NCI-H146 treated with DMSO at 0.1 percent for 48 hours (cell line): ENCODE measurements around the gene ZFYVE19.
A peak's percentile ranks its signal among the peaks of the same experiment; 100 is the strongest.

Experiments used
- DNase-seq: peaks from one replicate; lab custom pipeline; 2025; ENCODE audit not compliant: unreplicated experiment; lab: John Stamatoyannopoulos, UW

The ZFYVE19 gene

DNA sequence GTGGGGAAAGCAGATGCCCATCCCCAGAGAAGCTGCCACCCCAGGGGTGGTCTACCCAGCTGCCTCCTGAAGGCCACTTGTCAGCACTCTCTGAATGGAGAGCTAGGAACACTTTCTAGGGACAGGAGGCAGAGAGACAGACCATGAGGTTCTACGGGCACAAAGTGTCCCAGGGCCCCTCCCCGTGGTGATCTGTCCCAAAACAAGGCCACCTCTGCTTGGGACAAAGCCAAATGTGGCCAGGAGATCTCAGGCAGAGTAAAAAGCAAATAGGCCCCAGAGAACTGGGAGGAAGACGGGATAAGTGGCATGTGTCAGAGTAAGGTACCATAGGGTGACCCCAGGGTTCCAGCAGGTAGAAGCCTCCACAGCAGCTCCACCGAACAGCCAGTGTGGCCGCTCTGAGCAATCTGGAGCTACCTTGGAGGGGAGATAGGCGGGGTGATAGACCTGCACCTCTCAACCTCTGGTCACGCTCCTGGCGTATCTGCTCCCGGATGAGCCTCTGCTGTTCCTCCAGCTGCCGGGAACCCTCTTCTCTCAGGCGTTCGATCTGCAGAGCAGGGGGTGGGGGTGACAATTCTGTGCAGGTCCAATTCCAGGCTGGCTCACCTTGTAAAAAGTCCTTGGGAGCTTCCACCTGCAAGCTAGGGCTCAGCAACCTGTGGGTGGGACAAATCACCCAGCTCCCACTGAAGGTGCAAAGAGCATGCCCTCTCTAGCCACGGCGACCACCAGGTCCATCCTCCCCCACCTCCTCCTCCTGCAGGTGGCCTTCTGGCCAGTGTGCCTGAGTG lies 31.0 kb upstream of the ZFYVE19 start:
- DNase-seq: no peak

DNA sequence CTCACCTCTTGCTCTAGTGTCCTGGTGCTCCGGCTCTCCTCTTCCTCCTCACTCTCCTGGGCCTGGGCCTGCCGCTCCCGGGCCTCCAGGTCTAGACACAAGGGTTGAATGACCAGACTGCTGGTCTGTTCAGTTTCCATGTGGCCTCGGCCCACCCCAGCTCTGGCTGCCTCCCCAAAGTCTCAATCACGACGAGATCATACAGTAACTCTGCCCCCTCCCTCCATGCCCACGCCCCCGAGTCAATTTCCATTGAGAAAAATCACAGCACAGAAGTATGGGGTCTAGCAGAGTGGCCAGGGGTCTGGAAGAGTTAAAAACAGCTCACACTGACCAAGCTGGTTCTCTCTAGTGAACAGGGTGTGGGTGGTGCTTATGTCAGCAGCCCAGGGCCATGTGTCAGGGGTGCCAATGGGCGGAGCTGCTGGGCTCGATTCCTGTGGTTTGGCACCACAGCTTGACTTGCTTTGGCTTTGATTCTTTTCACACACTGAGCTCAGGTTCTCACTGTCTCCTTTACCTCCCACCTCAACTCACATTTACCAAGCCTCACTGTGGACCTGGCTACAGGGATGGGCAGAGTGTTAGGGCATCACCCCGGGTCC lies 30.2 kb upstream of the ZFYVE19 start:
- no peak for DNase-seq

DNA sequence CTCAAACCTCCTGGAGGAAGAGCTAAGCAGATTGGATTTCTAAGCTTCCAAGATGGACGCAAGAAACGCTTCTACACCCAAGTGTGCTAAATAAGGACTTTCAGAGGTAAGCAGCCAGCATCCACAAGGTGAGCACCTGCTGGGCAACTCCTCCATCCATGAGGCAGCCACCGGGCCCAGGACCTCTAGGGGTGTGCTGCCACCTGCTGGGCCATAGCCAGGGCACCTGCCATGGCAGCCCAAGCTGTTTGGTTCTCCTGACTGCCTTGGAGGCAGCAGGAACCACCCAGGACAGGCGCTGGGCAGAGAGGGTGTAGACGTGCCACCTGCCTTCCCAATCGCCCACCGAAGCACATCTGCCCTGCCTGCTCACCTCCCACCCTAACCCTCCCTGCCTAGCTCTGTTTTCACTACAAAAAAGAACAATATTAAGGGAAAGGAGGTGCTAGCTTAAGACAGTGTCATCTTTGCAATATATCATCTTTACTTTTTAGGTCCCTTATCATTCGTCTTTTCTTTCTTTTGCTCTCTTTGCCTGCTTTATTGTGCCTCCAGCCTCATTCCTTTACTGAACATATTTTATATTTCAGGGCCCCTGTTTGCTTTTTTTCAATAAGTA lies 24.2 kb upstream of the ZFYVE19 start:
- peak; percentile 34 for DNase-seq

DNA sequence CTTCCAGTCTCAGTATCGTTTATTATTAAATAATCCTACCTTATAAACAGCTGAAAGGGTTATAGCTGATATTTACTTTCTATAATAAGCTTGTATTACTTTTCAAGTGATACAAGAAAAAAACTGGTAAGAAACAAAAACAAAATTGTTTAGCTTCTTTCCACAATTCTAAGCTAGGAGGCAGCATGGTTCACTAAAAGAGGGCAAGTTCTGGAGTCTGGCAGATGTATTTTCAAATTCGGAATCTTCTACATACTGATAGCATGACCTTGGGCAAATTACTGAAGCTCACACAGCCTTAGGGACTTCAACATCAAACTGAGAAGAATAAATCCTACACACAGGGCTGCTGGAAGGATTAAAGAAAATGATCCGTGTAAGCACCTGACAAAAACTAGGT lies 21.7 kb upstream of the ZFYVE19 start:
- DNase-seq: no peak

DNA sequence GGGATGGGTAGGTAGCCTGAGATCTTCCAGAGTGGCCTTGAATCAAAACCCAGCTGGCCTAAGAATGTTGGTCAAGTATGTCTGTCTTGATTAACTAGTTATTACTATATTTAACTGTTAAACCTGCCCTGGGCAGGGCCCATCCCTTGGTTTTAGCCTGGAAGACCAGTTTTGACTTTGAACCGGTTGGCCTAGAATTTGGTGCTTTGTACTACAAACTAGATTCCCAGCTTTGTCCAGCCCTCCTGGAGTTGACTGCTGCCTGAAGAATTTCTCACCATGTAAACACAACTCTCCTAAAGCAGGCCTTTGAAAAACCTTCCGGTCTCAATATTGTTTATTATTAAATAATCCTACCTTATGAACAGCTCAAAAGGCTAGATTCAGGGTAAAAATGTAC lies 21.1 kb upstream of the ZFYVE19 start:
- no peak for DNase-seq

DNA sequence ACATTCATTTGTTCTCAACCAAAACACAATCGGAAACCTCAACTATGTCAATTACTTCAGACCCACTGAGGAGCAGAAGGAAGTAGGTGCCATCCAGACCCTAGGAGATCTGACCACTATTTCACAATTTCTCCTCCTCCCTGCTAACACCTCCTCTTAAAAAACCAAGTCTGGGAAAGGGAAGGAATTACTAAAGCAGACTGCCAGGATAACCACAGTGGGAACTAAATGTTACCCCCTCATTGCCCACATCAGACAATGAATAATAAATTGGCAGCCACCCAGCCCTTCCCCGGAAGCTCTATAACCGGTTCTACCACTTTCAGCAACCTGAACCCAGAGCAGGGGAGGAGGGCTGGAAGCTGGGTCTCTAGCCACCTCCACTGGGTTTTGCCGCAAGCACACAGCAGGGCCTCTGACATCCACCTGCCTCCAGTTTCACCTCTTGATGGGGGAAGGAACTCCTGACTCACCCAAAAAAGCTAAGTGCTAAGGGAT lies 19.5 kb upstream of the ZFYVE19 start:
- DNase-seq: peak; percentile 67

DNA sequence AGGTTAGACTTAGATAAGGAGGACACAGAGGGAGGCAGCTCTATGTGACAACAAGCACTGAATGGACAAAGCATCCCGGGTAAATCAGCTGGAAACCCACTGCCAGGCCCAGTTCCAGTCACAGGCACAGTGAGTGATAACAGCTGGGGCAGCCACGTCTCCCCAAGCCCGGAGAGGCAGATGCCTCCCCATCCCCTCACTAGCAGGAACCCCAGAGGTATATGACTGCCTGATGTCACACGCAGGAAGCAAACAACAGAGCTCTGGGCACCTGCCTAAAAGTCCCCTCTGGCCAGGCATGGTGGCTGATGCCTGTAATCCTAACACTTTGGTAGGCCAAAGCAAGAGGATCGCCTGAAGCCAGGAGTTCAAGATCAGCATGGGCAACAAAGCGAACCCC lies 18.9 kb upstream of the ZFYVE19 start:
- DNase-seq: no peak

DNA sequence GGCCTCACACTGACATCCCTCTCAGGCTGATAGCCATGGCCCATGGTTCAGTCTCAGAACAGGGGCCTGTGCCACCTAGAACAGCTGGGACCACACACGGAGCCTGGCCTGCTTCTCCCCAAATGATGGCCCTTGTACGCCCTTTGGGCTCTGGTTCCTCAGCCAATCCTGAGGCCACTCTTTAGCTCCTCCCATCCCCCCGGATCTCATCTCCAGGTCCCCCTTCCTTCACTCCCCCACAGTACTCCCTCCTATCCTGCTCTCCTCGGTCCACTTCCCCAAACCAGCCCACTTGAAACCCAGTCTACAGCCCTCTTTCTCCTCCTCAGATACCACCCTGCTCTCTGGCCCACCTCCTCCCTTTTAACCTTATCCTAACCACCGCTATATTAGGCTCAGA lies 17.8 kb upstream of the ZFYVE19 start:
- no peak for DNase-seq

DNA sequence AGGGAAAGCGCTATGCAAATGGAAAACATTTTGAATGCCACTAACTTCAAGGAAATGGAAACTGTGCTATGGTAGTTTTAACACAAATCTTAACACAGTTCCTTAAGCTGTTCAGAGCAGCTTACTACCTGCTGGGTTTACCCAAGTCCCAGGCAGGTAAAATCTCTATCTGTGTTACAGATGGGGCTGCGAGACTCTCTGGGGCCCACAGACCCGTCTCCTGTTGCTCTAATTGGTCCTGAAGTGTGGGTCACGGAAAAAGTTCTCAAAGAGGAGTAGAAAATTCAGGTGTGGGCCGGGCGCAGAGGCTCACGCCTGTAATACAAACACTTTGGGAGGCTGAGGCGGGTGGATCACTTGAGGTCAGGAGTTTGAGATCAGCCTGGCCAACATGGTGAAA lies 16.9 kb upstream of the ZFYVE19 start:
- no peak for DNase-seq

DNA sequence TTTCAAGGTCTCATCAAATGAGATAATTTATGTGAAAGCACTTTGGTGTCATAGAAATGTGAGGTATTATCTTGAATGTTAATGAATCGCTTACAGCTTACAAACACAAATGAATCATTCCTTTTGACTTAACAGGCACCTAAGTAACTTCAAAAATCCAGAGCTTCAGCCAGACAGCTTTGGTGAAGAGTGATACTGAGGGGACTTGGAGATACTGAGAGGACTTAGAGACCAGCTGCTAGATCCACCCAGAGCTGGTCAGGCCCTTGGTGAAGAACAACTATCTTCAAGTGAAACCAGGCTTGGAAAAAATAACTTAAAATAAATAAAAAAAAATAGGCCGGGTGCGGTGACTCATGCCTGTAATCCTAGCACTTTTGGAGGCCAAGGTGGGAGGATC lies 16.2 kb upstream of the ZFYVE19 start:
- no peak for DNase-seq

DNA sequence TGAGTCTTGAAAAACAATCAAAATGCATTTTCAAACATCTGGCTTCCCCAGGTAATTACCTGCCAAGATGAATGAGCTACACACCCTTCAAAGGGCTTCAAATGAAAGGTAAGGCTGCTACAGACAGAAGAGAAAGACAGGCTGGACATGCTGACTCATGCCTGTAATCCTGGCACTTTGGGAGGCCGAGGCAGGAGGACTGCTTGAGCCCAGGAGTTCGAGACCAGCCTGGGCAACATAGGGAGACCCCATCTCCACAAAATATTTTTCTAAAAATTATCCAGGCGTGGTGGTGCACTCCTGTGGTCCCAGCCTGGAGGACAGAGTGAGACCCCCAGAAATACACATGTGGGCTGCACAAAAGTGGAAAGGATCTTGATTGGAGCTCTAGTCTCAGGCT lies 14.5 kb upstream of the ZFYVE19 start:
- DNase-seq: no peak

DNA sequence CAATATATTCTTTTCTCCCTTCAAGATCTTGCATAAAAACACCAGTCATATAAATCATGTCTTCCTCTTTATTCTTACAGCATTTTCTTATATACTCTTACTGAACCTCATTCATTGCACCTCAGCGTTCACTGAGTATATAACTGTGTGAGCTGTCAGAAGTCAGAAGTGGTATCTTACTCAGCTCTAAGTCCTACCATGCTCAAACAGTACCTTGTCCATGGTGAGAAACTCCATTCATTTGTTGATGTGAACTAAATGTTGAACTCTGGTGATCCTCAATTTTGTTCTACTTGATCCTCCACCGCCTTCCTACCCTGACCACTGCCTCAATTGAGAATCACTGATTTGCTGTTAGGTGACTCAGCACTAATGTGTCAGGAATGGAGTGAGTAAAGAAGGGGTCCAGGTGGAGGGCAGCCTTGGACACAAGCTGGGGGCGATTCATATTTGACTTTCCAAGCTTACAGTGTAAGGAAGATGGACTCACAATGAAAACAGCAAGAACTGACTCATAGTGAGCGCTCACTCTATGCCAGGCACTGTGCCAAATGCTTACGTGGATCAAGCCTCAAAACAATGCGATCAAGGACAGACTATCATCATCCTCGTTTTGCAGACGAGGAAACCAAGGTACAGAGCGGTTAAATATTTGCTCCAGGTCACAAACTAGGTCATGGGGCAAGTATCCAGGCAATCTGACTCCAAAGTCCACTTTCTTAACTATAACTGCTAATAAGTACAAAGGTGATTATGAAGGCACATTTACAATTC lies 13.5 kb upstream of the ZFYVE19 start:
- DNase-seq: no peak

DNA sequence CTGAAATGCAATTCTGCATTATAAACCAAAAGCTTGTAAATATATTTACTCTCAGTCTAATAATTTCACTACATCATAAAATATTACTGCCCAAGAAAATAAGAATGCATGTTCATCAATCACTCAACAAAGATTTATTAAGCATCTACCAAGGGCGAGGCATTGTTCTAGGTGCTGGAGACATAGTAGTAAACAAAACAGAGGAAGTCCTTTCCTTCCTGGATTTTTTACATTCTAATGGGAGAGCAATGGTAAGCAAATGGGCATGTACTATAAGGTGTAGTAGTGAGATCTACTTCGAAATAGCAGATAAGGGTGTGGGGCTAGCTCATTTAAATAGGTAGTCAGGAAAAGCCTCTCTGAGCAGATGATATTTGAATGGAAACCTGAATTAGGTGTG lies 10.8 kb upstream of the ZFYVE19 start:
- no peak for DNase-seq

DNA sequence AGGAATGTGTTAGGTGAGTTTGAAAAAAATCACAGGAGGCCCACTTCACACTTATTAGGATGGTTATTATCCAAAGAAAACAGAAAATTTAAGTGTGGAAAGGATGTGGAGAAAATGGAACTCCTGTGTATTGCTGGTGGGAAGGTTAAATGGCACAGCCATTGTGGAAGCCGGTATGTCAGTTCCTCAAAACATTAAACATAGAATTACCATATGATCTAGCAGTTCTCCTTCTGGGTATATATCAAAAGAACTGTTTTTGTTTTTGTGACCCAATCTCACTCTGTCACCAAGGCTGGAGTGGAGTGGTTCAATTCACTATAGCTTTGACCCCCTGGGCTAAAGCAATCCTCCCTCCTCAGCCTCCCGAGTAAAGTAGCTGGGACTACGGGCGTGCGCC lies 10.4 kb upstream of the ZFYVE19 start:
- no peak for DNase-seq

DNA sequence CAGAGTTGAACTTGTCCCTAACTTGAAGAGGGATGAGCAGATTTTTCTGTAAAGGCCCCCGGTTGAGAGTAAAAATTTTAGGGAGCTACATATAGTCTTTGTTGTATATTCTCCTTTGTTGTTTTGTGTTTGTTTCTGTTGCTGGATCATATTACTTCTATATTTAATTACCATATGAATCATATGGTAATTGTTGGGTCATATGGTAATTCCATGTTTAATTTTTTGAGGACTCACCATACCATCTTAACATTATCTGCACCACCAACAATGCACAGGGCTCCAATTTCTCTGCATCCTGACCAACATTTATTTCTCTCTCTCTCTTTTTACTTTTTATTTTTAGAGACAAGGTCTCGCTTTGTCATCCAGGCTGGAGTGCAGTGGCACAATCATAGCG lies 7.4 kb upstream of the ZFYVE19 start:
- no peak for DNase-seq

DNA sequence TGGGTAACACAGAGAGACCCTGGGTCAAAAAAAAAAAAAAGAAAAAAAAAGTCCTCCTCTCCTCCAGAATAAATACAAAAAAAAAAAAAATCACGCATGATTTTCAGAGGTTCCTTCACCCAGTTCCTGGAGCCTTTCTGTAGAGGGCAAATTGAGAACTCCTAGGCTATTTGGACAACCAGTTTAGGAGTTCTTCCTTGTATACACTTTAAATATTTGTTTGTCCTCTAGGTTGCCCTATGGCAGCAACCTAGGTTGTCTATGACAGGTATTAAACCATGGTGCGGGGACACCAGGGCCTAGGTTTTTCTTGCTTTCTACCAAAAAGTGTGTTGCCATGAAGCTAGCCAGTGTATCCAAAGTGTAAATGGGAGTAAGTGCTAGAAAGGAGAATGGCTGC lies 3.8 kb upstream of the ZFYVE19 start:
- no peak for DNase-seq

DNA sequence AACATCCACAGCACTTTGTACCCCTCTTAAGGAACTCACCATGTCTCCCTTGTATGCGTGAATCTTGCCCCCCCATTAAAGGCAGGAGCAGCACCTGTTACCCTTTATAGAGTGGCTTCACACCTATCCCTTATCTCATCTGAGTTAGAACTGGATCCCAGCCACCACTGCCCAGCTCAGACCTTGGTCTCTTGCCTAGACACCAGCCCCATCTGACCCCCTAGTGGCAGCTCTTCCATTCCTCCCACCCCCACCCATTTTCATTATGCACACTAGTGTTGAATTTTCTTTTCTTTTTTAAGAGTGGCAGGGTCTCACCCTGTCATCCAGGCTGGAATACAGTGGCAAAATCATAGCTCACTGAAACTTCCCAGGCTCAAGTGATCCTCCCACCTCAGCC lies 3.2 kb upstream of the ZFYVE19 start:
- no peak for DNase-seq

DNA sequence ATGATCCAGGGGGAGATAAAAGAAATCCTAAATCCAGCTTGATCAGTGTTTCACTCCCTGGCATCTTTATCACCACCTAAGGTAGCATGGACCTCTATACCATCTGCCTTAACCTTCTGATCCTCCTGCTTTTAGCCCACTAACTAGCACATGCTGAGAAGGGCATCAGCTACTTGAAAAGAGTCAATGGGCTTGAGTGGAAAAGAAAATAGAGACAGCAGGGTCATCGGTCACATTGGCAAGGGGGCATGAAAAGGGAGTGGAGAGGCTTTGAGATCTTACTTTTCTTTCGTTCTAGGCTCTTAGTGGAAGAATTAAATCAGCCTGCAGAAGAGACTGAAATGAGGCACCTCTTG lies 239 bp upstream of the ZFYVE19 start:
- no peak for DNase-seq

DNA sequence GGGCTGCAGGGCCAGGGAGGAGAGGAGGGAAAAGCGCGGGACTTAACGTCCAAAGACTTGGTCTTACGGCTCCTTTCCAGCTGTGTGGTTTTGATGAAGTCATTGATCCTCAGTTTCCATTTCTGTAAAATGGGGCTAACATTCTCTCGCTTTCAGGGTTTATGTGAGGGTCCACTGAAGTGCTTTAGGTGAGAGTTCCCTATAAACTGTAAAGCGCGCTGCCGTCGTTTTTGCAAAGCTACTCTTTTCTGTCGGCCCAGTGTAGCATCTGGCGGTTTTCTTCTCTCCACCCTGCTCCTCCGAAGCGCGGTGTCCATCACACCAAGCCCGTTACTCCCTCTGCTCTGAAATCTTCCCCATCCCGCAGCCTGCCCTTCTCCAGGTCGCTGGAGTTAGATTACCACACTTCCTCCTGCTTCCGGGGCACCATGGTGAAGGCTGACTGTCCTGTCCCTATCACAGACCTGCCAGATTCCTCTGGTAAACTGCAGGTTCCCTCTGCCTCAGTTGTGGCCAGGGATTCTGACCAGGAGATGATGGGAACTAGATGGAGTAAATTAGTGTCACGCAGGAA lies 1.1 kb downstream of the ZFYVE19 start:
- DNase-seq: no peak

DNA sequence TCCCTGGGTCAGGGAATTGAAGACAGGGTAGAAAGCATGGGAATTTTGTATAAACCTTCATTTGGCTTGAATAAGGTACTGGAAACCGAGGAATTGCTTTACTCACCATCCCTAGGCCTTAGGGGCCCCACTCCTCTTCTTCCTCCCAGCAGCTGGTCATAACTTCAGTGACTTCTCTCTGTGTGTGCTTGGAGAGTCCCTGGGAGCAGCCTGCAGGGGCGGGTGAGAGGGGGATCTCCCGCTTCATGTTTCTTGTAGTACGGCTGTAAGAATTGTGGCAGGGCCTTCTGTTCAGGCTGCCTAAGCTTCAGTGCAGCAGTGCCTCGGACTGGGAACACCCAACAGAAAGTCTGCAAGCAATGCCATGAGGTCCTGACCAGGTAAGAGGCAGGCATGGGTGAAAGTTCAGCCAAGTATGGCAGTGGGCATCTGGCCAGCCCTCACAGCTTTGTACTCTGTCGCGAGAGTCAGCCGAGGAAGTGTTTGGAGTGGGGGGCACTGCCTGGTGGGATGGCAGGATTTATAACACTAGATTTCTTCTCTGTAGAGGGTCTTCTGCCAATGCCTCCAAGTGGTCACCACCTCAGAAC lies 2.1 kb downstream of the ZFYVE19 start:
- DNase-seq: no peak
